Osteoblast (primary cell): Measurements from ENCODE around the gene CD274. TPM values are rescaled to one million over a fixed set of nuclear protein-coding genes. Genes with fewer than 3 reads are reported as not detected.

Experiments
- DNase-seq: peaks from one replicate; pipeline ENCODE4 v3.0.0; 2011; ENCODE audit warnings: low spot score, mixed read lengths; ENCODE audit not compliant: insufficient read length; ENCODE audit errors: missing footprints
- H2AFZ ChIP-seq: 2 replicates; pipeline ENCODE4 v1.6.0; 2011; ENCODE audit warnings: mild to moderate bottlenecking, low read length
- H3K27ac ChIP-seq: 2 replicates; pipeline ENCODE4 v1.5.1; 2011; ENCODE audit warnings: mild to moderate bottlenecking, low read depth, low read length, moderate library complexity
- H3K27me3 ChIP-seq: 2 replicates; pipeline ENCODE4 v1.6.0; 2012; ENCODE audit warnings: mild to moderate bottlenecking, control low read depth, inconsistent platforms, low read length, moderate library complexity; ENCODE audit not compliant: insufficient read depth
- H3K36me3 ChIP-seq: 2 replicates; pipeline ENCODE4 v1.5.1; 2011; ENCODE audit warnings: mild to moderate bottlenecking, low read length, control low read depth, moderate library complexity; ENCODE audit not compliant: insufficient read depth
- H3K4me1 ChIP-seq: 2 replicates; pipeline ENCODE4 v1.5.1; 2011; ENCODE audit warnings: mild to moderate bottlenecking, low read length, control low read depth, moderate library complexity; ENCODE audit not compliant: insufficient read depth
- H3K4me2 ChIP-seq: 2 replicates; pipeline ENCODE4 v1.6.0; 2011; ENCODE audit warnings: mild to moderate bottlenecking, low read length; ENCODE audit not compliant: insufficient read depth
- H3K4me3 ChIP-seq: fragments of 200-600 bp; sonication (generic); 3 replicates; pipeline ENCODE4 v1.5.1; 2012; ENCODE audit warnings: mild to moderate bottlenecking, low read length, inconsistent platforms; ENCODE audit not compliant: insufficient read depth
- H3K79me2 ChIP-seq: 2 replicates; pipeline ENCODE4 v1.6.0; 2012; ENCODE audit warnings: mild to moderate bottlenecking, low read length, control low read depth, inconsistent platforms; ENCODE audit not compliant: insufficient read depth
- H3K9me3 ChIP-seq: 2 replicates; pipeline ENCODE4 v1.5.1; 2011; ENCODE audit warnings: low read depth, low read length, control low read depth
- H4K20me1 ChIP-seq: 2 replicates; pipeline ENCODE4 v1.6.0; 2012; ENCODE audit warnings: mild to moderate bottlenecking, low read length, control low read depth; ENCODE audit not compliant: insufficient read depth
- total RNA-seq: library from RNA; depleted of rRNA; stranded (reverse); fragments of >200 nt; gene quantifications from 2 replicates; pipeline ENCODE4 v1.2.3, GENCODE V29; 2012
- TF ChIP-seq, protein P1 (sequence below): IDR thresholded peaks from 2 replicates; pipeline ENCODE4 v1.5.1; 2011; ENCODE audit warnings: mild to moderate bottlenecking, low read depth, low read length, moderate library complexity; ENCODE audit errors: extremely low read depth

CD274 gene
- total RNA-seq, 1 donor = 0.72 TPM

DNA sequence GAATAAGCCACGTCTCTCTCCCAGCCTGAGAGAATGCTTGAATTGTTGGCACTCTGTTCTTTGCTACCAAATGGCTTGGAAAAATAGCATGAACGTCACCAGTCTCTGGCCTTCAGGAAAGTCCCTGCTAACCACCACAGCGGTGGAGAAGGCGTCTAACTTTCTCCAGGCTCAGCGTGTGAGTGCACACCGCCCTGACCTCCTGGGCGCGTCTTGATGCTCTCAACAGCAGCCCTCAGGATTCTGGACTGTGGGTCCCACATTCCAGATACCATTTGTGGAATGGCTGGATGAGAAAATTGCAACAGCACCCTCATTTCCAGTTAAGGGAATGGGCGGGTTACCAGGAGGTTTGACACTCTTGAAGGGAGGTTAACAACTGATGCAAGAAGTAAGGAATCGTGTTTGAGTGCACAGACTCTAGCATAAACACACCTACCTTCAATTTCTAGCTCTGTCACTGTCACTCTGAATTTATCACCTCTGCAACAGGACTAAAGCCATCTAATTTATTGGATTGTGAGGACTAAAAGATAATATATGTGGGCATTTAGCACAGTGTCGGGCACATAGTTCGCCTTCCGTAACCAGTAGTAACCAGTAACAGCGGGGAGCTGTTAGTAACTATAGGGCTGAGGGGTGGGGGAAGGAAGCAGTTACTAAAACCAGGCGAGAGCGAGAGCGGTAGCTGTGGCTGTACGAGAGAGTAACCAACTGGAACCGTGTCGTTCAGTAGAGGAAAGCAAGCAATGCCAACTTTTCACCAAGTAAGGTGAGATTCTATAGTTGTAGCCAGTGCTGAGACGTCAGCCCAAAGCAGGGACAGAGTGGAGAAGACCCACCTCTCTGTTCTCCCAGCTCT lies 11.8 kb upstream of the CD274 start:
- peak overlapping the region; percentile 67 for H2AFZ ChIP-seq
- H4K20me1 ChIP-seq = no peaks in the 10 kb centered on the region
- no peaks in the 10 kb centered on the region for H3K79me2 ChIP-seq
- peak overlapping the region; percentile 74 for H3K4me2 ChIP-seq
- H3K27me3 ChIP-seq = no peaks in the 10 kb centered on the region
- no peak for DNase-seq
- no peaks in the 10 kb centered on the region for H3K36me3 ChIP-seq
- TF ChIP-seq, protein P1, sequence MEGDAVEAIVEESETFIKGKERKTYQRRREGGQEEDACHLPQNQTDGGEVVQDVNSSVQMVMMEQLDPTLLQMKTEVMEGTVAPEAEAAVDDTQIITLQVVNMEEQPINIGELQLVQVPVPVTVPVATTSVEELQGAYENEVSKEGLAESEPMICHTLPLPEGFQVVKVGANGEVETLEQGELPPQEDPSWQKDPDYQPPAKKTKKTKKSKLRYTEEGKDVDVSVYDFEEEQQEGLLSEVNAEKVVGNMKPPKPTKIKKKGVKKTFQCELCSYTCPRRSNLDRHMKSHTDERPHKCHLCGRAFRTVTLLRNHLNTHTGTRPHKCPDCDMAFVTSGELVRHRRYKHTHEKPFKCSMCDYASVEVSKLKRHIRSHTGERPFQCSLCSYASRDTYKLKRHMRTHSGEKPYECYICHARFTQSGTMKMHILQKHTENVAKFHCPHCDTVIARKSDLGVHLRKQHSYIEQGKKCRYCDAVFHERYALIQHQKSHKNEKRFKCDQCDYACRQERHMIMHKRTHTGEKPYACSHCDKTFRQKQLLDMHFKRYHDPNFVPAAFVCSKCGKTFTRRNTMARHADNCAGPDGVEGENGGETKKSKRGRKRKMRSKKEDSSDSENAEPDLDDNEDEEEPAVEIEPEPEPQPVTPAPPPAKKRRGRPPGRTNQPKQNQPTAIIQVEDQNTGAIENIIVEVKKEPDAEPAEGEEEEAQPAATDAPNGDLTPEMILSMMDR = no peak
- peaks cover 12% of the 10 kb centered on the region for H3K4me1 ChIP-seq
- H3K4me3 ChIP-seq = peak overlapping the region; percentile 77
- peak overlapping the region; percentile 85 for H3K27ac ChIP-seq
- H3K9me3 ChIP-seq = no peaks in the 10 kb centered on the region

DNA sequence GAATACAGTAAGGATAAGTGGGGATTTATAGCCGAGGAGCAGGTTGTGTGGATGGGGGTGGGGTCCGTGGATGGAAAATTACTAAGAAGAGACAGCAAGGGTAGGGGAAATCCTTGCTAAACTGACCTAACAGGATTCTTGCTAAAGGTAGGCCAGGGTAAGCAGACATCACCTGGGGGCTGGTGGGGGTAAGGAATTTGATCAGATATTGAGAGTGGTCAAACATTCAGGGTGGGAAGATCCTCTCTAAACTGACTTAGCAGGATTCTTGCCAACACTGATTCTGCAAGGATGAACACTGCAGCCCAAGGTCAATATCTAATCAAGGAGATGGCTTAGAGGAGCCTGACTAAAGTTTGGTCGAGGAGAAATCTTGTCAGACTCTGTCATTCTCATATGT lies 9.9 kb upstream of the CD274 start:
- H3K27ac ChIP-seq = no peak overlapping the region
- TF ChIP-seq, protein P1 = no peak
- peaks cover 12% of the 10 kb centered on the region for H3K4me1 ChIP-seq
- no peak overlapping the region for H3K4me2 ChIP-seq
- no peaks in the 10 kb centered on the region for H3K9me3 ChIP-seq
- H3K79me2 ChIP-seq = no peaks in the 10 kb centered on the region
- no peak overlapping the region for H3K4me3 ChIP-seq
- no peaks in the 10 kb centered on the region for H4K20me1 ChIP-seq
- no peak for DNase-seq
- no peaks in the 10 kb centered on the region for H3K27me3 ChIP-seq
- H3K36me3 ChIP-seq = no peaks in the 10 kb centered on the region
- H2AFZ ChIP-seq = no peak overlapping the region

DNA sequence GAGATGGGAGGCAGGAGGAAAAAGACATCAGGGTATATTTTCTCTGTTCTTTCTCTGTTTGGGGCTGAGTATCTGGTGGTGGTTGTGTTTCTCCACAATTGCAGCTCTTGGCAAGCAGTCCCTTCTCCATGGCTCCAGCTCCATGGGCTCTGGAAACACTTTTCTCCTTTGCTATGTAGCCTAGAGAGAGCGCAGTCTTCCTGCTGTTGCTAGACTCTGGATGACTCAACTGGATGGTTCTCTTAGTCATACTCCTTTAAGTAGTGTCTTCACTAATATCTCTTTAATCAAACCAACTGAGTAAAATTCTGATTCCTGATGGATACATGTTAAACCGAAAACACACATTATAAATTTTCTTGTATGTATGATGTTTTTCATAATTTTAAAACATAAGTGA lies 9.3 kb upstream of the CD274 start:
- no peak overlapping the region for H3K4me3 ChIP-seq
- no peaks in the 10 kb centered on the region for H3K27me3 ChIP-seq
- H3K9me3 ChIP-seq = no peaks in the 10 kb centered on the region
- TF ChIP-seq, protein P1 = no peak
- H3K79me2 ChIP-seq = no peaks in the 10 kb centered on the region
- no peak overlapping the region for H3K4me2 ChIP-seq
- no peaks in the 10 kb centered on the region for H3K36me3 ChIP-seq
- H2AFZ ChIP-seq = no peak overlapping the region
- no peaks in the 10 kb centered on the region for H4K20me1 ChIP-seq
- H3K27ac ChIP-seq = no peak overlapping the region
- peaks cover 12% of the 10 kb centered on the region for H3K4me1 ChIP-seq
- DNase-seq = no peak

DNA sequence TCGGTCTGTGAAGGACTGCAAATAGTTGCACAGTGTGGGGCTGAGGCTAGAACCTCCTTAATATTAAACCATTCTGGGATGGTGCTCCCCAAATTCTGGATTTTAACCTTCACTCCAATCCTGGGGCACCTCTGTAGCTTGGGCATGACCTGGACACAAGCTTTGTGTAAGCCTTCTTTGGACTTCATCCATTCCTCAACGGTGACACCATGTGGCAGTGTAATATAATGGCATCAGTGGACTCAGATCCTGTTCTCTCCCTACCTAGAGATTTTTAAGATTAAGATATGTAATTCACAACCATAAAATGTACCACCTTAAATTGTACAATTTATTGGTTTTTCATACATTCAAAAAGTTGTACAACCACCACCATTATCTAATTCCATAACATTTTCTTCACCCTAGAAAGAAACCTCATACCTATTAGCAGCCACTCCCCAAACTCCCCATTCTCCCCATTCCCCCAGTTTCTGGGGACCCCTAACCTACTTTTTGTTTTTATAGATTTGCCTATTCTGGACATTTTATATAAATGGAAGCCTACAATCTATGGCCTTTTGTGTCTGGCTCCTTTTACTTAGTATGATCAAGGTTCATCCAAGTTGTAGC lies 7.8 kb upstream of the CD274 start:
- Histone ChIP-seq H3K4me1 (peaks cover 12% of the 10 kb centered on the region), H3K4me3 (no peak overlapping the region), H3K4me2 (no peak overlapping the region), H4K20me1 (no peaks in the 10 kb centered on the region), H3K9me3 (no peaks in the 10 kb centered on the region), H2AFZ (no peak overlapping the region), H3K36me3 (no peaks in the 10 kb centered on the region), H3K79me2 (no peaks in the 10 kb centered on the region), H3K27me3 (no peaks in the 10 kb centered on the region), H3K27ac (no peak overlapping the region)
- TF ChIP-seq, protein P1 = peak; percentile 60
- peak; percentile 83 for DNase-seq
